ENCODE data around the gene TLR8.
"Not testable (repeated sequence)": the region's sequence is repeated elsewhere in the genome, so short reads cannot be mapped to it uniquely, and the experiment has no call there.

Gene TLR8

GRCh38 chrX:12943592-12943991, 37.2 kb downstream of the TLR8 start:
- not testable (repeated sequence) for H3K27me3 ChIP-seq (ENCODE audit: control insufficient read depth in 2 of 2, insufficient read depth in 2 of 2, low read length in 2 of 2); H3K27ac ChIP-seq (ENCODE audit: low read depth in 2 of 2, low read length in 2 of 2); H3K9ac ChIP-seq (ENCODE audit: low read depth in 1 of 2, low read length in 2 of 2); H3K36me3 ChIP-seq (ENCODE audit: control insufficient read depth in 2 of 2, insufficient read depth in 2 of 2, low read length in 2 of 2); H3K4me3 ChIP-seq (ENCODE audit: low read length in 2 of 2); H3K9me3 ChIP-seq (ENCODE audit: control insufficient read depth in 2 of 2, low read length in 2 of 2)
- peaks cover 4 to 16% of the 10 kb centered on the region in 2 donors for H3K4me1 ChIP-seq (ENCODE audit: control insufficient read depth in 2 of 2, insufficient read depth in 2 of 2, low read length in 2 of 2)

- not testable (repeated sequence) for H3K4me3 ChIP-seq (ENCODE audit: low read length in 2 of 2); H3K9me3 ChIP-seq (ENCODE audit: control insufficient read depth in 2 of 2, low read length in 2 of 2); H3K27ac ChIP-seq (ENCODE audit: low read depth in 2 of 2, low read length in 2 of 2); H3K27me3 ChIP-seq (ENCODE audit: control insufficient read depth in 2 of 2, insufficient read depth in 2 of 2, low read length in 2 of 2); H3K36me3 ChIP-seq (ENCODE audit: control insufficient read depth in 2 of 2, insufficient read depth in 2 of 2, low read length in 2 of 2); H3K9ac ChIP-seq (ENCODE audit: low read depth in 1 of 2, low read length in 2 of 2)
- peaks cover 4 to 19% of the 10 kb centered on the region in 2 donors for H3K4me1 ChIP-seq (ENCODE audit: control insufficient read depth in 2 of 2, insufficient read depth in 2 of 2, low read length in 2 of 2)
These were observed 38.0 kb downstream of the TLR8 start for GRCh38 chrX:12944452-12944851.

GRCh38 chrX:12945494-12945893, 39.1 kb downstream of the TLR8 start:
- Histone ChIP-seq H3K9ac (ENCODE audit: low read depth in 1 of 2, low read length in 2 of 2) (no peak overlapping the region), H3K4me3 (ENCODE audit: low read length in 2 of 2) (no peak overlapping the region), H3K27me3 (ENCODE audit: control insufficient read depth in 2 of 2, insufficient read depth in 2 of 2, low read length in 2 of 2) (no peaks in the 10 kb centered on the region), H3K36me3 (ENCODE audit: control insufficient read depth in 2 of 2, insufficient read depth in 2 of 2, low read length in 2 of 2) (no peaks in the 10 kb centered on the region), H3K27ac (ENCODE audit: low read depth in 2 of 2, low read length in 2 of 2) (no peak overlapping the region), H3K4me1 (ENCODE audit: control insufficient read depth in 2 of 2, insufficient read depth in 2 of 2, low read length in 2 of 2) (peaks cover 10 to 29% of the 10 kb centered on the region in 2 donors), H3K9me3 (ENCODE audit: control insufficient read depth in 2 of 2, low read length in 2 of 2) (no peaks in the 10 kb centered on the region)

GRCh38 chrX:12946406-12946805, 40.0 kb downstream of the TLR8 start:
- H3K36me3 ChIP-seq (ENCODE audit: control insufficient read depth in 2 of 2, insufficient read depth in 2 of 2, low read length in 2 of 2): no peaks in the 10 kb centered on the region
- H3K9ac ChIP-seq (ENCODE audit: low read depth in 1 of 2, low read length in 2 of 2): no peak overlapping the region
- H3K27me3 ChIP-seq (ENCODE audit: control insufficient read depth in 2 of 2, insufficient read depth in 2 of 2, low read length in 2 of 2): no peaks in the 10 kb centered on the region
- H3K27ac ChIP-seq (ENCODE audit: low read depth in 2 of 2, low read length in 2 of 2): peak overlapping the region; percentile 80 to 86
- peaks cover 13 to 32% of the 10 kb centered on the region in 2 donors for H3K4me1 ChIP-seq (ENCODE audit: control insufficient read depth in 2 of 2, insufficient read depth in 2 of 2, low read length in 2 of 2)
- no peak overlapping the region for H3K4me3 ChIP-seq (ENCODE audit: low read length in 2 of 2)
- no peaks in the 10 kb centered on the region for H3K9me3 ChIP-seq (ENCODE audit: control insufficient read depth in 2 of 2, low read length in 2 of 2)

- H3K36me3 ChIP-seq (ENCODE audit: control insufficient read depth in 2 of 2, insufficient read depth in 2 of 2, low read length in 2 of 2): no peaks in the 10 kb centered on the region
- no peak overlapping the region for H3K4me3 ChIP-seq (ENCODE audit: low read length in 2 of 2)
- no peaks in the 10 kb centered on the region for H3K9me3 ChIP-seq (ENCODE audit: control insufficient read depth in 2 of 2, low read length in 2 of 2)
- H3K27ac ChIP-seq (ENCODE audit: low read depth in 2 of 2, low read length in 2 of 2): peak overlapping the region; percentile 80 to 86
- peaks cover 13 to 32% of the 10 kb centered on the region in 2 donors for H3K4me1 ChIP-seq (ENCODE audit: control insufficient read depth in 2 of 2, insufficient read depth in 2 of 2, low read length in 2 of 2)
- peak overlapping the region; percentile 6 to 38 for H3K9ac ChIP-seq (ENCODE audit: low read depth in 1 of 2, low read length in 2 of 2)
- H3K27me3 ChIP-seq (ENCODE audit: control insufficient read depth in 2 of 2, insufficient read depth in 2 of 2, low read length in 2 of 2): no peaks in the 10 kb centered on the region
These were observed 40.6 kb downstream of the TLR8 start for GRCh38 chrX:12946838-12947544.

- H3K9me3 ChIP-seq (ENCODE audit: control insufficient read depth in 2 of 2, low read length in 2 of 2): no peaks in the 10 kb centered on the region
- H3K36me3 ChIP-seq (ENCODE audit: control insufficient read depth in 2 of 2, insufficient read depth in 2 of 2, low read length in 2 of 2): no peaks in the 10 kb centered on the region
- H3K9ac ChIP-seq (ENCODE audit: low read depth in 1 of 2, low read length in 2 of 2): peak overlapping the region; percentile 6 to 38
- no peaks in the 10 kb centered on the region for H3K27me3 ChIP-seq (ENCODE audit: control insufficient read depth in 2 of 2, insufficient read depth in 2 of 2, low read length in 2 of 2)
- H3K4me3 ChIP-seq (ENCODE audit: low read length in 2 of 2): no peak overlapping the region
- peak overlapping the region; percentile 80 to 86 for H3K27ac ChIP-seq (ENCODE audit: low read depth in 2 of 2, low read length in 2 of 2)
- H3K4me1 ChIP-seq (ENCODE audit: control insufficient read depth in 2 of 2, insufficient read depth in 2 of 2, low read length in 2 of 2): peaks cover 13 to 32% of the 10 kb centered on the region in 2 donors
These were observed 41.3 kb downstream of the TLR8 start for GRCh38 chrX:12947545-12948235.

- H3K36me3 ChIP-seq (ENCODE audit: control insufficient read depth in 2 of 2, insufficient read depth in 2 of 2, low read length in 2 of 2): no peaks in the 10 kb centered on the region
- H3K4me1 ChIP-seq (ENCODE audit: control insufficient read depth in 2 of 2, insufficient read depth in 2 of 2, low read length in 2 of 2): peaks cover 13 to 32% of the 10 kb centered on the region in 2 donors
- peak overlapping the region in 1 of 2 donors; percentile 86 for H3K27ac ChIP-seq (ENCODE audit: low read depth in 2 of 2, low read length in 2 of 2)
- no peaks in the 10 kb centered on the region for H3K9me3 ChIP-seq (ENCODE audit: control insufficient read depth in 2 of 2, low read length in 2 of 2)
- H3K9ac ChIP-seq (ENCODE audit: low read depth in 1 of 2, low read length in 2 of 2): no peak overlapping the region
- no peaks in the 10 kb centered on the region for H3K27me3 ChIP-seq (ENCODE audit: control insufficient read depth in 2 of 2, insufficient read depth in 2 of 2, low read length in 2 of 2)
- no peak overlapping the region for H3K4me3 ChIP-seq (ENCODE audit: low read length in 2 of 2)
These were observed 42.1 kb downstream of the TLR8 start for GRCh38 chrX:12948495-12948894.

GRCh38 chrX:12949205-12949926, 42.9 kb downstream of the TLR8 start:
- Histone ChIP-seq H3K4me1 (ENCODE audit: control insufficient read depth in 2 of 2, insufficient read depth in 2 of 2, low read length in 2 of 2) (peaks cover 13 to 32% of the 10 kb centered on the region in 2 donors), H3K9me3 (ENCODE audit: control insufficient read depth in 2 of 2, low read length in 2 of 2) (no peaks in the 10 kb centered on the region), H3K36me3 (ENCODE audit: control insufficient read depth in 2 of 2, insufficient read depth in 2 of 2, low read length in 2 of 2) (no peaks in the 10 kb centered on the region), H3K4me3 (ENCODE audit: low read length in 2 of 2) (peak overlapping the region in 1 of 2 donors; percentile 3), H3K27me3 (ENCODE audit: control insufficient read depth in 2 of 2, insufficient read depth in 2 of 2, low read length in 2 of 2) (no peaks in the 10 kb centered on the region), H3K27ac (ENCODE audit: low read depth in 2 of 2, low read length in 2 of 2) (peak overlapping the region; percentile 52 to 81), H3K9ac (ENCODE audit: low read depth in 1 of 2, low read length in 2 of 2) (peak overlapping the region; percentile 35 to 60)

- Histone ChIP-seq H3K9ac (ENCODE audit: low read depth in 1 of 2, low read length in 2 of 2) (peak overlapping the region; percentile 35 to 60), H3K36me3 (ENCODE audit: control insufficient read depth in 2 of 2, insufficient read depth in 2 of 2, low read length in 2 of 2) (no peaks in the 10 kb centered on the region), H3K27me3 (ENCODE audit: control insufficient read depth in 2 of 2, insufficient read depth in 2 of 2, low read length in 2 of 2) (no peaks in the 10 kb centered on the region), H3K4me1 (ENCODE audit: control insufficient read depth in 2 of 2, insufficient read depth in 2 of 2, low read length in 2 of 2) (peaks cover 14 to 35% of the 10 kb centered on the region in 2 donors), H3K9me3 (ENCODE audit: control insufficient read depth in 2 of 2, low read length in 2 of 2) (no peaks in the 10 kb centered on the region), H3K27ac (ENCODE audit: low read depth in 2 of 2, low read length in 2 of 2) (peak overlapping the region; percentile 52 to 81), H3K4me3 (ENCODE audit: low read length in 2 of 2) (peak overlapping the region; percentile 3 to 58)
These were observed 43.7 kb downstream of the TLR8 start for GRCh38 chrX:12949927-12950656.

Measured in mucosa of rectum (tissue), 2 donors.